ENCODE measurements around the gene GDPD3.

- TF ChIP-seq CTCF (IDR thresholded peaks at IDR 0.05) (no peak), POLR2A (IDR thresholded peaks at IDR 0.05) (no peak), POLR2AphosphoS5 (IDR thresholded peaks at IDR 0.05) (no peak)
Observed at GRCh38 chr16:30136971-30137605, 23.8 kb upstream of the GDPD3 start.

Data from breast epithelium (tissue), 3 donors.